Vagina (tissue), 2 donors: Measurements from ENCODE around the gene LHB.

Experiments
- POLR2A ChIP-seq, 2 donors: fragments of 450-650 bp; IDR thresholded peaks; one replicate each; pipeline ENCODE4 v1.6.1; 2017; ENCODE audit warnings: antibody characterized with exemption in 2 of 2, mild to moderate bottlenecking in 2 of 2, moderate library complexity in 2 of 2
- TF ChIP-seq, protein P1 (sequence below), 3 experiments: fragments of 450-650 bp in 2 of 3; fragments of 200-600 bp in 1 of 3; sonication (generic) in 1 of 3; IDR thresholded peaks; one replicate each; pipeline ENCODE4 v1.5.1; 2017 to 2019; ENCODE audit warnings: antibody characterized with exemption in 3 of 3, mild to moderate bottlenecking in 2 of 3, moderate library complexity in 2 of 3

- no peak for TF ChIP-seq POLR2A (IDR thresholded peaks at IDR 0.05)
- TF ChIP-seq, protein P1, sequence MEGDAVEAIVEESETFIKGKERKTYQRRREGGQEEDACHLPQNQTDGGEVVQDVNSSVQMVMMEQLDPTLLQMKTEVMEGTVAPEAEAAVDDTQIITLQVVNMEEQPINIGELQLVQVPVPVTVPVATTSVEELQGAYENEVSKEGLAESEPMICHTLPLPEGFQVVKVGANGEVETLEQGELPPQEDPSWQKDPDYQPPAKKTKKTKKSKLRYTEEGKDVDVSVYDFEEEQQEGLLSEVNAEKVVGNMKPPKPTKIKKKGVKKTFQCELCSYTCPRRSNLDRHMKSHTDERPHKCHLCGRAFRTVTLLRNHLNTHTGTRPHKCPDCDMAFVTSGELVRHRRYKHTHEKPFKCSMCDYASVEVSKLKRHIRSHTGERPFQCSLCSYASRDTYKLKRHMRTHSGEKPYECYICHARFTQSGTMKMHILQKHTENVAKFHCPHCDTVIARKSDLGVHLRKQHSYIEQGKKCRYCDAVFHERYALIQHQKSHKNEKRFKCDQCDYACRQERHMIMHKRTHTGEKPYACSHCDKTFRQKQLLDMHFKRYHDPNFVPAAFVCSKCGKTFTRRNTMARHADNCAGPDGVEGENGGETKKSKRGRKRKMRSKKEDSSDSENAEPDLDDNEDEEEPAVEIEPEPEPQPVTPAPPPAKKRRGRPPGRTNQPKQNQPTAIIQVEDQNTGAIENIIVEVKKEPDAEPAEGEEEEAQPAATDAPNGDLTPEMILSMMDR (IDR thresholded peaks at IDR 0.05): no peak
Observed at GRCh38 chr19:48970139-48970766, 46.6 kb downstream of the LHB start.
